ENCODE measurements around the gene USP11. TPM values are rescaled to one million over a fixed set of nuclear protein-coding genes. Genes with fewer than 3 reads are reported as not detected.

The USP11 gene
- total RNA-seq, 6 experiments from 2014 or later, result 55.2 to 68.7 (median 62.8) TPM

DNA sequence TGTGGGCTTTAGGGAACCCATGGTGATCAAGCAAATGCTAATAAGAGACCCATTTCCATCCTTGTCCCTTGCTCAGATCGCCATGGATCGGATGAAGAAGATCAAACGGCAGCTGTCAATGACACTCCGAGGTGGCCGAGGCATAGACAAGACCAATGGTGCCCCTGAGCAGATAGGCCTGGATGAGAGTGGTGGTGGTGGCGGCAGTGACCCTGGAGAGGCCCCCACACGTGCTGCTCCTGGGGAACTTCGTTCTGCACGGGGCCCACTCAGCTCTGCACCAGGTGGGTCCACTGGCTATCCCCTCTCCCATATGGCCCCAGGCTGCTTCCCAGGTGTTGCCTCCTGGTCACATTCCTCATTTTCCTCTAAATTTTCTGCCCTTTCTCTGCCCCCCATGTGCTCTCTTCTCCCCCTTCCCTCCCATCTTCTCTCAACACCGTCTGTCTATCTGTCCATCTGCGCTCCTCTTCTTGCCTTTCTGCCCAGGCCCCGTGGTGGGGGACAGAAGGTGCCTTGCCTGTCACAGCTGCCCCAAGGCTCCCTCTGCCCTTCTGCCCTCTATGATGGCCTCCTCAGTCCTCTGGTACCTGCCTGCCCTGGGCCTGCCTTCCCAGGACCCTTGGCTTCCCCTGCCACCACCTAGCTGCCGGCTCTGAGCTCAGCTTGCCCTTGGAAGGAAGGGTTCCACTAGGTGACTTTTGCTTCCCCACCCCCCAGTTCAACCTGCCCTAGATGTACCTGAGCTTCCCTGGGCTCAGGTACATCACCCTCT, 9.1 kb upstream of the USP11 start:
- H3K36me3 Mint-ChIP-seq (ENCODE audit: low read depth), result peaks cover 17% of the 10 kb centered on the region; the same call in 1 of the 2 replicates
- TF ChIP-seq, protein P1, sequence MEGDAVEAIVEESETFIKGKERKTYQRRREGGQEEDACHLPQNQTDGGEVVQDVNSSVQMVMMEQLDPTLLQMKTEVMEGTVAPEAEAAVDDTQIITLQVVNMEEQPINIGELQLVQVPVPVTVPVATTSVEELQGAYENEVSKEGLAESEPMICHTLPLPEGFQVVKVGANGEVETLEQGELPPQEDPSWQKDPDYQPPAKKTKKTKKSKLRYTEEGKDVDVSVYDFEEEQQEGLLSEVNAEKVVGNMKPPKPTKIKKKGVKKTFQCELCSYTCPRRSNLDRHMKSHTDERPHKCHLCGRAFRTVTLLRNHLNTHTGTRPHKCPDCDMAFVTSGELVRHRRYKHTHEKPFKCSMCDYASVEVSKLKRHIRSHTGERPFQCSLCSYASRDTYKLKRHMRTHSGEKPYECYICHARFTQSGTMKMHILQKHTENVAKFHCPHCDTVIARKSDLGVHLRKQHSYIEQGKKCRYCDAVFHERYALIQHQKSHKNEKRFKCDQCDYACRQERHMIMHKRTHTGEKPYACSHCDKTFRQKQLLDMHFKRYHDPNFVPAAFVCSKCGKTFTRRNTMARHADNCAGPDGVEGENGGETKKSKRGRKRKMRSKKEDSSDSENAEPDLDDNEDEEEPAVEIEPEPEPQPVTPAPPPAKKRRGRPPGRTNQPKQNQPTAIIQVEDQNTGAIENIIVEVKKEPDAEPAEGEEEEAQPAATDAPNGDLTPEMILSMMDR (IDR thresholded peaks at IDR 0.05), result no peak
- H3K4me1 Mint-ChIP-seq (ENCODE audit: low read depth), result peaks cover 19% of the 10 kb centered on the region
- DNase-seq, result no peak
- H3K27me3 Mint-ChIP-seq (ENCODE audit: insufficient read depth), result peaks cover 8% of the 10 kb centered on the region
- no peak overlapping the region for H3K27ac Mint-ChIP-seq
- H3K4me3 Mint-ChIP-seq, result no peak overlapping the region
- H3K9me3 Mint-ChIP-seq, result no peaks in the 10 kb centered on the region

DNA sequence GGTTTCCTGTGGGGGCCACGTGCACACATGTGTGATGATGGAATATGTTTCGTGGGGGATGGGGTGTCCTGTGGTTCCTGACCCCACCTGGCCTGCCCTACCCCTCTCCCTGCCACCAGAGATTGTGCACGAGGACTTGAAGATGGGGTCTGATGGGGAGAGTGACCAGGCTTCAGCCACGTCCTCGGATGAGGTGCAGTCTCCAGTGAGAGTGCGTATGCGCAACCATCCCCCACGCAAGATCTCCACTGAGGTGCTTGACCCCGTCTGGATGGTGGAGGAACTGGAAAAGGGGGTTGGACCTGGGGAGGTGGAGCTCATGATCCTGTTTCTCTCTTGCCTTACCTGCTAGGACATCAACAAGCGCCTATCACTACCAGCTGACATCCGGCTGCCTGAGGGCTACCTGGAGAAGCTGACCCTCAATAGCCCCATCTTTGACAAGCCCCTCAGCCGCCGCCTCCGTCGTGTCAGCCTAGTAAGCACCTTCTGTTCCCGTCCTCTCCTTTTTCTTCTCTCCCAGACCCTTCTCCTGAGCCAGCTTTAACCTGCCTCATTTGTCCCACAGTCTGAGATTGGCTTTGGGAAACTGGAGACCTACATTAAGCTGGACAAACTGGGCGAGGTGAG, 8.4 kb upstream of the USP11 start:
- Mint-ChIP-seq H3K27ac (no peak overlapping the region), H3K36me3 (ENCODE audit: low read depth) (peaks cover 14% of the 10 kb centered on the region; the same call in 1 of the 2 replicates), H3K4me1 (ENCODE audit: low read depth) (peaks cover 18% of the 10 kb centered on the region), H3K9me3 (no peaks in the 10 kb centered on the region), H3K4me3 (no peak overlapping the region), H3K27me3 (ENCODE audit: insufficient read depth) (peaks cover 8% of the 10 kb centered on the region)
- DNase-seq, result no peak
- TF ChIP-seq, protein P1 (IDR thresholded peaks at IDR 0.05), result no peak

DNA sequence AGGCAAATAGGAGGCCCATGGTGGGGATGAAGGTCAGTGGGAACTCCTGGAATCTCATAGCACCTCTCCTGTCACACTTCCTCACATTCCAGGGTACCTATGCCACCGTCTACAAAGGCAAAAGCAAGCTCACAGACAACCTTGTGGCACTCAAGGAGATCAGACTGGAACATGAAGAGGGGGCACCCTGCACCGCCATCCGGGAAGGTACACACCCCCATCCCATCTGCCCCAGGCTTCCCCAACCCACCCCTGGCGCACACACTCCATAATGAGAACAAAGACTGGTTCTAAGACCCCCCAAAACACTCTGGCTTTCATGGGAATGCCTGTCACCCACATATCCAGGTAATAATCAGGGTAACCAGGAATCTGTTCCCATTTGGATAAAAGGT, 7.9 kb upstream of the USP11 start:
- Mint-ChIP-seq H3K4me1 (ENCODE audit: low read depth) (peaks cover 13% of the 10 kb centered on the region), H3K27me3 (ENCODE audit: insufficient read depth) (peaks cover 6% of the 10 kb centered on the region), H3K27ac (no peak overlapping the region), H3K4me3 (no peak overlapping the region), H3K36me3 (ENCODE audit: low read depth) (peaks cover 10% of the 10 kb centered on the region), H3K9me3 (no peaks in the 10 kb centered on the region)
- no peak for DNase-seq
- TF ChIP-seq, protein P1 (IDR thresholded peaks at IDR 0.05), result no peak

DNA sequence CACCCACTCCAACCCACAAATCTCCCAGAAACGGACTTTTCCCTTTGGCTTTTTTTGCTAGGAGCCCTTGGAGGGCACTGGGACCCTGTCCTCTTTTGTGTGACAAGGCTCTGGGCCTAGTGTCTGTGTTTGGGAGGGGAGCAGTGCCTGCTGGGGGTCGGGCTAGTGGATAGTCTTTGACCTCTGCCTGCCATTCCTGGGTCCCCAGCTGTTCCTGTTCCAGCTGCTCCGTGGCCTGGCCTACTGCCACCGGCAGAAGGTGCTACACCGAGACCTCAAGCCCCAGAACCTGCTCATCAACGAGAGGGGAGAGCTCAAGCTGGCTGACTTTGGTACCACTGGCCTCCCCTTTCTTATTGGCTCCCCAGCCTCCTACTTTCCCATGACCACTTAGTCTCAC, 6.7 kb upstream of the USP11 start:
- H3K4me3 Mint-ChIP-seq, result no peak overlapping the region
- peaks cover 5% of the 10 kb centered on the region for H3K36me3 Mint-ChIP-seq (ENCODE audit: low read depth)
- H3K4me1 Mint-ChIP-seq (ENCODE audit: low read depth), result peaks cover 1% of the 10 kb centered on the region
- H3K27me3 Mint-ChIP-seq (ENCODE audit: insufficient read depth), result peaks cover 3% of the 10 kb centered on the region; the same call in 1 of the 2 replicates
- H3K27ac Mint-ChIP-seq, result no peak overlapping the region
- DNase-seq, result no peak
- TF ChIP-seq, protein P1 (IDR thresholded peaks at IDR 0.05), result no peak
- no peaks in the 10 kb centered on the region for H3K9me3 Mint-ChIP-seq

DNA sequence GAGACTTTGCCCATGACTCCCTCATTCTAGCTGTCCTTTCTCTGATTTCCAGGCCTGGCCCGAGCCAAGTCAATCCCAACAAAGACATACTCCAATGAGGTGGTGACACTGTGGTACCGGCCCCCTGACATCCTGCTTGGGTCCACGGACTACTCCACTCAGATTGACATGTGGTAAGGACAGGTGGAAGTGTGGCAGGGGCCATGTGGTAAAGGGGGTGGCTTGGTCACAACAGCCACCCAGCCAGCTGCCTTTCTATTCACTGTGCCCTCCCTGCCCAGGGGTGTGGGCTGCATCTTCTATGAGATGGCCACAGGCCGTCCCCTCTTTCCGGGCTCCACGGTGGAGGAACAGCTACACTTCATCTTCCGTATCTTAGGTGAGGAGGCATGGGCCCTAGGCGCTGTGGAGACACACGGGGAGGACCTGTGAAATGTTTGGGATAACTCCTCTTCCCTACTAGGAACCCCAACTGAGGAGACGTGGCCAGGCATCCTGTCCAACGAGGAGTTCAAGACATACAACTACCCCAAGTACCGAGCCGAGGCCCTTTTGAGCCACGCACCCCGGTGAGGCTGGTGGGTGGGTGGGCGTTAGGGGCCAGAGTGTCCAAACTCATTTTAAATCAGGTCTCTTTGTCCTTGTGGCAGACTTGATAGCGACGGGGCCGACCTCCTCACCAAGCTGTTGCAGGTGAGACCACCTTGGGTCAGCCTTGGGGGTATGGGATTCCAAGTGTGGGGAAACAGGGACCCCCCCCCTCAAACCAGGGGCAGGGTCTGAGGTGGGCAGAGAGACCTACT, 6.1 kb upstream of the USP11 start:
- Mint-ChIP-seq H3K27ac (no peak overlapping the region), H3K36me3 (ENCODE audit: low read depth) (peaks cover 5% of the 10 kb centered on the region), H3K27me3 (ENCODE audit: insufficient read depth) (peaks cover 3% of the 10 kb centered on the region; the same call in 1 of the 2 replicates), H3K4me3 (no peak overlapping the region), H3K4me1 (ENCODE audit: low read depth) (no peaks in the 10 kb centered on the region), H3K9me3 (no peaks in the 10 kb centered on the region)
- DNase-seq, result no peak
- TF ChIP-seq, protein P1 (IDR thresholded peaks at IDR 0.05), result no peak

Measured in HFFc6 (cell line).